Measurements from ENCODE around the gene MAP4K4.

MAP4K4 gene

GRCh38 chr2:101693991-101694588, 3.4 kb upstream of the MAP4K4 start:
- DNase-seq: no peak

- no peak for DNase-seq
These were observed 1.0 kb upstream of the MAP4K4 start for GRCh38 chr2:101696272-101697123.

GRCh38 chr2:101698014-101698843, 722 bp downstream of the MAP4K4 start:
- DNase-seq: no peak

GRCh38 chr2:101698844-101699754, 1.6 kb downstream of the MAP4K4 start:
- DNase-seq: no peak

GRCh38 chr2:101699755-101700461, 2.4 kb downstream of the MAP4K4 start:
- no peak for DNase-seq

GRCh38 chr2:101704046-101704466, 6.5 kb downstream of the MAP4K4 start:
- no peak for DNase-seq

- no peak for DNase-seq
These were observed 7.5 kb downstream of the MAP4K4 start for GRCh38 chr2:101704816-101705578.

GRCh38 chr2:101706121-101706818, 8.8 kb downstream of the MAP4K4 start:
- no peak for DNase-seq

GRCh38 chr2:101706819-101707177, 9.3 kb downstream of the MAP4K4 start:
- no peak for DNase-seq

- no peak for DNase-seq
These were observed 12.5 kb downstream of the MAP4K4 start for GRCh38 chr2:101710036-101710435.

GRCh38 chr2:101710471-101711318, 13.2 kb downstream of the MAP4K4 start:
- DNase-seq: no peak

- DNase-seq: no peak
These were observed 16.6 kb downstream of the MAP4K4 start for GRCh38 chr2:101714118-101714517.

- DNase-seq: no peak
These were observed 19.8 kb downstream of the MAP4K4 start for GRCh38 chr2:101717071-101717845.

GRCh38 chr2:101718479-101718878, 21.0 kb downstream of the MAP4K4 start:
- no peak for DNase-seq

GRCh38 chr2:101718993-101719571, 21.6 kb downstream of the MAP4K4 start:
- DNase-seq: no peak

- no peak for DNase-seq
These were observed 23.2 kb downstream of the MAP4K4 start for GRCh38 chr2:101720732-101721131.

- no peak for DNase-seq
These were observed 25.4 kb downstream of the MAP4K4 start for GRCh38 chr2:101722864-101723263.
